ENCODE measurements around the gene PRKCB.

PRKCB gene

GRCh38 chr16:24035127-24035842, 199.5 kb downstream of the PRKCB start:
- Histone ChIP-seq H3K4me3 (ENCODE audit: severe bottlenecking) (no peak overlapping the region), H3K9me3 (ENCODE audit: severe bottlenecking) (no peaks in the 10 kb centered on the region), H3K27ac (ENCODE audit: poor library complexity, severe bottlenecking) (no peak overlapping the region), H3K4me1 (ENCODE audit: insufficient read depth, poor library complexity, severe bottlenecking) (no peaks in the 10 kb centered on the region), H3K27me3 (ENCODE audit: insufficient read depth, poor library complexity, severe bottlenecking) (no peaks in the 10 kb centered on the region), H3K36me3 (ENCODE audit: low read depth) (no peaks in the 10 kb centered on the region)
- ATAC-seq (ENCODE audit: low read depth) (no peak), DNase-seq (ENCODE audit: low spot score) (no peak)
- TF ChIP-seq, protein P1, sequence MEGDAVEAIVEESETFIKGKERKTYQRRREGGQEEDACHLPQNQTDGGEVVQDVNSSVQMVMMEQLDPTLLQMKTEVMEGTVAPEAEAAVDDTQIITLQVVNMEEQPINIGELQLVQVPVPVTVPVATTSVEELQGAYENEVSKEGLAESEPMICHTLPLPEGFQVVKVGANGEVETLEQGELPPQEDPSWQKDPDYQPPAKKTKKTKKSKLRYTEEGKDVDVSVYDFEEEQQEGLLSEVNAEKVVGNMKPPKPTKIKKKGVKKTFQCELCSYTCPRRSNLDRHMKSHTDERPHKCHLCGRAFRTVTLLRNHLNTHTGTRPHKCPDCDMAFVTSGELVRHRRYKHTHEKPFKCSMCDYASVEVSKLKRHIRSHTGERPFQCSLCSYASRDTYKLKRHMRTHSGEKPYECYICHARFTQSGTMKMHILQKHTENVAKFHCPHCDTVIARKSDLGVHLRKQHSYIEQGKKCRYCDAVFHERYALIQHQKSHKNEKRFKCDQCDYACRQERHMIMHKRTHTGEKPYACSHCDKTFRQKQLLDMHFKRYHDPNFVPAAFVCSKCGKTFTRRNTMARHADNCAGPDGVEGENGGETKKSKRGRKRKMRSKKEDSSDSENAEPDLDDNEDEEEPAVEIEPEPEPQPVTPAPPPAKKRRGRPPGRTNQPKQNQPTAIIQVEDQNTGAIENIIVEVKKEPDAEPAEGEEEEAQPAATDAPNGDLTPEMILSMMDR (IDR thresholded peaks at IDR 0.05; ENCODE audit: poor library complexity, severe bottlenecking) = no peak

DNA sequence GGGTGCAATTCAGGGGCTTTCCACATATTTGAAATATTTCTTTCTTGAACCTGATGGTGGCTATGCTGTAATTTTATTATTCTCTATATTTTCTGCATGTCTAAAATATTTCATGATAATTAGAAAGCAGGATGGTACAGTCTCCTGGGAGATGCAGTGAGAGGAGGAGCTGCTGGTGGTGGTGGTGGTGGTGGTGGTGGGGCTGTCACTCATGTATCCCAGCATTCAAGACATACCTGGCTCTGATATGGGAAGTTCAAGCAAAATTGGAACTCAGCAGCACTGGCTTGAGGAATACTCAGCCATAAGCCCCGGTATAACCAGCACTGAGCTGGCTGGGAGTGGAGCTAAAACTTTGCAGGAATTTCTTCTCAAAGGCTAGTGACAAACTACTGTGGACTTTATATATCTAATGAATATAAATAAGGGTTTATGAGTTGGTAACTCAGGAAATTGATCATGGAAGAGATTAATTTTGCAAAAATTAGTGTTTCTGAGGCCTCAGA, 200.3 kb downstream of the PRKCB start:
- Histone ChIP-seq H3K4me1 (ENCODE audit: insufficient read depth, poor library complexity, severe bottlenecking) (no peaks in the 10 kb centered on the region), H3K4me3 (ENCODE audit: severe bottlenecking) (no peak overlapping the region), H3K9me3 (ENCODE audit: severe bottlenecking) (no peaks in the 10 kb centered on the region), H3K27me3 (ENCODE audit: insufficient read depth, poor library complexity, severe bottlenecking) (no peaks in the 10 kb centered on the region), H3K27ac (ENCODE audit: poor library complexity, severe bottlenecking) (no peak overlapping the region), H3K36me3 (ENCODE audit: low read depth) (no peaks in the 10 kb centered on the region)
- ATAC-seq (ENCODE audit: low read depth) (no peak), DNase-seq (ENCODE audit: low spot score) (no peak)
- TF ChIP-seq, protein P1 (IDR thresholded peaks at IDR 0.05; ENCODE audit: poor library complexity, severe bottlenecking) = no peak

GRCh38 chr16:24036614-24037013, 200.8 kb downstream of the PRKCB start:
- no peak for DNase-seq (ENCODE audit: low spot score)

DNA sequence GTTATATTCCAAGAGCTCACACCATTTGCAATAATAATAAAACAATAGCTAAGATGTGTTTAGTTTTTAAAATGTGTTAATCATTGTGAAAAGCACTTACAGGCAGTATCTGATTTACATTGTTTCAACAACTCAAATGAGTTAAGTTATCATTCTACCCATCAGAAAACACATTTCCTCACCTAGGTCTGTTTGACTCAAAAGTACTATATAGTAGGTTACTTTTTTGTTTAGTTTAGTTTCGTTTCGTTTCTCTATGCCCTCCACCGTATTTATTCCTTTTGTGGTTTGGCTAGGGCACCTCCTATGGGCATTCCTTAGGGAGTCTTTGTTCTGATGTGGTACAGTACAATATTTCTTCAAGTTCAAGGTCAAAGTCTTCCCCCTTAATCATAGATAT, 201.6 kb downstream of the PRKCB start:
- TF ChIP-seq, protein P1 (IDR thresholded peaks at IDR 0.05; ENCODE audit: poor library complexity, severe bottlenecking) = no peak

More at GRCh38 chr16:24036614-24037013, 200.8 kb downstream of the PRKCB start:
- Histone ChIP-seq H3K4me1 (ENCODE audit: insufficient read depth, poor library complexity, severe bottlenecking) (no peaks in the 10 kb centered on the region), H3K27ac (ENCODE audit: poor library complexity, severe bottlenecking) (no peak overlapping the region), H3K36me3 (ENCODE audit: low read depth) (no peaks in the 10 kb centered on the region), H3K27me3 (ENCODE audit: insufficient read depth, poor library complexity, severe bottlenecking) (no peaks in the 10 kb centered on the region), H3K4me3 (ENCODE audit: severe bottlenecking) (no peak overlapping the region), H3K9me3 (ENCODE audit: severe bottlenecking) (no peaks in the 10 kb centered on the region)
- peak; percentile 64; the same call in 2 of the 3 replicates for ATAC-seq (ENCODE audit: low read depth)
- TF ChIP-seq, protein P1 (IDR thresholded peaks at IDR 0.05; ENCODE audit: poor library complexity, severe bottlenecking) = peak; percentile 77

More for the DNA sequence above, 201.6 kb downstream of the PRKCB start:
- ATAC-seq (ENCODE audit: low read depth) (no peak), DNase-seq (ENCODE audit: low spot score) (no peak)
- Histone ChIP-seq H3K27ac (ENCODE audit: poor library complexity, severe bottlenecking) (no peak overlapping the region), H3K4me1 (ENCODE audit: insufficient read depth, poor library complexity, severe bottlenecking) (no peaks in the 10 kb centered on the region), H3K9me3 (ENCODE audit: severe bottlenecking) (no peaks in the 10 kb centered on the region), H3K36me3 (ENCODE audit: low read depth) (no peaks in the 10 kb centered on the region), H3K4me3 (ENCODE audit: severe bottlenecking) (no peak overlapping the region), H3K27me3 (ENCODE audit: insufficient read depth, poor library complexity, severe bottlenecking) (no peaks in the 10 kb centered on the region)

Data from RWPE2 (cell line).